Liver (tissue), 9 donors: Measurements from ENCODE around the gene TAS2R38. TPM values are rescaled to one million over a fixed set of nuclear protein-coding genes. Genes with fewer than 3 reads are reported as not detected.

Experiments
- DNase-seq: peaks from one replicate; pipeline ENCODE4 v3.0.0-alpha.2; 2017; ENCODE audit warnings: low spot score
- H3K27ac ChIP-seq, 2 donors: one replicate each; pipeline ENCODE4 v1.7.0; 2013; ENCODE audit warnings: inconsistent platforms in 2 of 2, low read length in 2 of 2, control low read depth in 1 of 2, low read depth in 1 of 2, mild to moderate bottlenecking in 1 of 2
- H3K27me3 ChIP-seq, 4 donors: one replicate each; pipeline versions ENCODE4 v1.6.1 to v1.7.0; 2013; ENCODE audit warnings: low read length in 3 of 4, inconsistent platforms in 1 of 4, mild to moderate bottlenecking in 1 of 4, moderate library complexity in 1 of 4; ENCODE audit not compliant: control insufficient read depth in 4 of 4, insufficient read depth in 4 of 4
- H3K36me3 ChIP-seq, 4 donors: one replicate each; pipeline versions ENCODE4 v1.6.1 to v1.7.0; 2013; ENCODE audit warnings: low read length in 3 of 4, mild to moderate bottlenecking in 3 of 4, low read depth in 1 of 4, moderate library complexity in 1 of 4; ENCODE audit not compliant: control insufficient read depth in 4 of 4, insufficient read depth in 3 of 4
- H3K4me1 ChIP-seq, 4 donors: one replicate each; pipeline versions ENCODE4 v1.6.1 to v1.7.0; 2013; ENCODE audit warnings: low read length in 3 of 4, mild to moderate bottlenecking in 3 of 4, moderate library complexity in 1 of 4; ENCODE audit not compliant: control insufficient read depth in 4 of 4, insufficient read depth in 4 of 4
- H3K4me3 ChIP-seq, 3 donors: one replicate each; pipeline versions ENCODE4 v1.6.1 to v1.7.0; 2013; ENCODE audit warnings: low read length in 3 of 3, control low read depth in 1 of 3, low read depth in 1 of 3, mild to moderate bottlenecking in 1 of 3
- H3K9ac ChIP-seq, 2 donors: one replicate each; pipeline ENCODE4 v1.7.0; 2013; ENCODE audit warnings: low read length in 2 of 2, mild to moderate bottlenecking in 2 of 2, moderate library complexity in 2 of 2, control low read depth in 1 of 2, low read depth in 1 of 2
- H3K9me3 ChIP-seq, 4 donors: one replicate each; pipeline versions ENCODE4 v1.6.1 to v1.7.0; 2013; ENCODE audit warnings: low read length in 3 of 4; ENCODE audit not compliant: control insufficient read depth in 4 of 4
- EGR1 ChIP-seq, 2 donors: IDR thresholded peaks; 2 replicates each; pipeline ENCODE4 v1.6.1; 2016 to 2018; ENCODE audit warnings: antibody characterized with exemption in 2 of 2, low read depth in 2 of 2
- FOXA1 ChIP-seq: IDR thresholded peaks from 2 replicates; pipeline ENCODE4 v1.6.1; 2016; ENCODE audit warnings: antibody characterized with exemption
- FOXA2 ChIP-seq: IDR thresholded peaks from 2 replicates; pipeline ENCODE4 v1.6.1; 2016; ENCODE audit warnings: antibody characterized with exemption
- GABPA ChIP-seq, 2 donors: IDR thresholded peaks in 1 of 2; conservative IDR thresholded peaks in 1 of 2; 2 replicates each; pipeline ENCODE4 v1.6.1; 2016; ENCODE audit warnings: antibody characterized with exemption in 2 of 2, mild to moderate bottlenecking in 1 of 2, moderate library complexity in 1 of 2
- HNF4A ChIP-seq, 2 donors: conservative IDR thresholded peaks; 2 replicates each; pipeline ENCODE4 v1.6.1; 2016; ENCODE audit warnings: antibody characterized with exemption in 2 of 2, mild to moderate bottlenecking in 2 of 2
- HNF4G ChIP-seq: IDR thresholded peaks from 2 replicates; pipeline ENCODE4 v1.6.1; 2016; ENCODE audit warnings: antibody characterized with exemption
- JUND ChIP-seq, 2 donors: IDR thresholded peaks; 2 replicates each; pipeline ENCODE4 v1.6.1; 2016; ENCODE audit warnings: antibody characterized with exemption in 2 of 2
- NR2F2 ChIP-seq: IDR thresholded peaks from 2 replicates; pipeline ENCODE4 v1.6.1; 2016; ENCODE audit warnings: antibody characterized with exemption
- RAD21 ChIP-seq, 2 donors: IDR thresholded peaks; 2 replicates each; pipeline ENCODE4 v1.6.1; 2016; ENCODE audit warnings: antibody characterized with exemption in 2 of 2, mild to moderate bottlenecking in 2 of 2
- RXRA ChIP-seq, 2 donors: IDR thresholded peaks; 2 replicates each; pipeline ENCODE4 v1.6.1; 2017 to 2018; ENCODE audit warnings: antibody characterized with exemption in 2 of 2, mild to moderate bottlenecking in 1 of 2
- SP1 ChIP-seq: IDR thresholded peaks from 2 replicates; pipeline ENCODE4 v1.6.1; 2018; ENCODE audit warnings: antibody characterized with exemption, mild to moderate bottlenecking
- TAF1 ChIP-seq: conservative IDR thresholded peaks from 2 replicates; pipeline ENCODE4 v1.6.1; 2016; ENCODE audit warnings: antibody characterized with exemption, mild to moderate bottlenecking
- YY1 ChIP-seq: IDR thresholded peaks from 2 replicates; pipeline ENCODE4 v1.6.1; 2016; ENCODE audit warnings: antibody characterized with exemption, mild to moderate bottlenecking
- WGBS: extraction: QIAGEN DNeasy Blood & Tissue Kit; methylation state at CpG from one replicate; pipeline ENCODE4 v1.1.7; 2013; 5-methylcytosine and 5-hydroxymethylcytosine counted together
- polyA plus RNA-seq, 2 donors: library from polyadenylated mRNA; stranded (reverse) in 1 of 2; unstranded in 1 of 2; fragments of 200-250 nt in 1 of 2; fragments of >200 nt in 1 of 2; fragmentation: Nextera tagmentation in 1 of 2; extraction: Ambion mirVana in 1 of 2; gene quantifications; one replicate each; pipeline versions ENCODE4 v1.2.1 to v1.2.3, GENCODE V29; 2013 to 2015
- total RNA-seq, 2 donors: library from RNA; depleted of rRNA; stranded (reverse); fragments of >200 nt; gene quantifications; one replicate each; pipeline ENCODE4 v1.2.3, GENCODE V29; 2014
- TF ChIP-seq, protein P1 (sequence below): IDR thresholded peaks from 2 replicates; pipeline ENCODE4 v1.6.1; 2016; ENCODE audit warnings: antibody characterized with exemption
- TF ChIP-seq, protein P2 (sequence below): IDR thresholded peaks from 2 replicates; pipeline ENCODE4 v1.6.1; 2016; ENCODE audit warnings: antibody characterized with exemption
- TF ChIP-seq, protein P3 (sequence below): IDR thresholded peaks from 2 replicates; pipeline ENCODE4 v1.6.1; 2016; ENCODE audit warnings: antibody characterized with exemption, mild to moderate bottlenecking
- TF ChIP-seq, protein P4 (sequence below): fragments of 150-350 bp; IDR thresholded peaks from 2 replicates; pipeline ENCODE4 v1.5.1; 2017; ENCODE audit warnings: improper control_type of control experiment, low read depth, low read length; ENCODE audit not compliant: missing input control
- TF ChIP-seq, protein P5 (sequence below): IDR thresholded peaks from 2 replicates; pipeline ENCODE4 v1.6.1; 2016; ENCODE audit warnings: antibody characterized with exemption
- donor health status: healthy.
- donor health status: healthy.
- donor health status: healthy.
- donor health status: healthy.
- donor health status: healthy.

The TAS2R38 gene
- total and polyA plus RNA-seq, 4 donors: not detected

DNA sequence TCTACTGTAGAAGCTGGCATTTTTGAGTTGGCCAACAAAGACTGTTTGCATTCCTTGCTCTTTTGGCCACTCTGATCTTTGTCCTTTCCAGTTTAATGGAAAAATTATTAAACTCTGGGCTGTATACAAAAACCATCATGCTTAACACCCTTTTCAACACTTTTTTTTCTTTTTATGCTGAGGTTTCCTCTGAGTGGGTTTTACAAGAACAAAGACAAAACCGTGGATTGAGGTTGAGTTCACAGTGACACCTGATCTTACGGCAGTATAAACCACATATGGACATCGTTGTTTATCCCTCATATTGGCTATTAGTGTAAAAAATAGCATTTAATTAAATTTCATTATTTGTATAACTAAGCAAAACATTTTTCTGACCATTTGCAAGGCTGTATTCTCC, 43.9 kb upstream of the TAS2R38 start:
- Histone ChIP-seq H3K27me3 (no peaks in the 10 kb centered on the region), H3K36me3 (no peaks in the 10 kb centered on the region), H3K9ac (no peak overlapping the region), H3K4me3 (no peak overlapping the region), H3K9me3 (no peaks in the 10 kb centered on the region), H3K4me1 (no peaks in the 10 kb centered on the region), H3K27ac (no peak overlapping the region)
- WGBS: 78% methylated on average over 3 of the region's 3 CpGs
- TF ChIP-seq FOXA2: no peak
- TF ChIP-seq, protein P1, sequence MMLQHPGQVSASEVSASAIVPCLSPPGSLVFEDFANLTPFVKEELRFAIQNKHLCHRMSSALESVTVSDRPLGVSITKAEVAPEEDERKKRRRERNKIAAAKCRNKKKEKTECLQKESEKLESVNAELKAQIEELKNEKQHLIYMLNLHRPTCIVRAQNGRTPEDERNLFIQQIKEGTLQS: no peak
- DNase-seq: no peak

DNA sequence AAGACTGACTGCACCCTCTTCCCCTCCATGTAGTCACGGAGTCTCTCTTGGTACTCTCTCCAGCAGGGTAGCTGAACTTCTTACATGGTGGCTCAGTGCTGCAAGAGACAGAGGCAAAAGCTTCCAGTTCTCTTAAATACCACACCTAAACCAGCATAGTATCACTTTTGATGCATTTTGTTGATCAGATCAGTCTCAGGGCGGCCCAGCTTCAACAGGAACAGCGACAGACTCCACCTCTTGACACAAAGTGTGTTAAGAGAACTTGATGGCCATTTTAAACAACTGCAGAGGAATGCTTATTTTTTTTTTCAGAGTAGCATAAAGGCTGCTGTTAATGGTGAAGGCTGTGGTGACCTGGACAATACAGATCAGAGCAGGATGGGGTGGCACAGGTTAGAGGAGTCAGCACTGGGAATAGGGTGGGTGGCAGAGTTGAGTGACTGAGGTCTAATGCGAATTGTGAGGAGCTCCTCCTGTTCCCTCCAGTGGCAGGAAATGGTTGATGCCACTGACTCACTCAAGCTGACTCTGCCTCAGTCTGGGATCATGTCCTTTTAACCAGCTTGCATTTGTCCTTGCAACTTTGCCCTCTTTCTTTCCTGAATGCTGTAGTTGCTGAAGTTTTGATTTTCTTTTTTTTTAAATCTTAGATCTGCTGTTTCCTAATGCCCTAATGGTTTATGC, 39.4 kb upstream of the TAS2R38 start:
- no peaks in the 10 kb centered on the region for H3K27me3 ChIP-seq
- no peak overlapping the region for H3K27ac ChIP-seq
- H3K9ac ChIP-seq: no peak overlapping the region
- 80% methylated on average over 4 of the region's 4 CpGs for WGBS
- DNase-seq: no peak
- no peaks in the 10 kb centered on the region for H3K4me1 ChIP-seq
- H3K9me3 ChIP-seq: no peaks in the 10 kb centered on the region
- H3K36me3 ChIP-seq: no peaks in the 10 kb centered on the region
- no peak for TF ChIP-seq HNF4G
- no peak for TF ChIP-seq SP1
- TF ChIP-seq, protein P1: no peak
- no peak for TF ChIP-seq YY1
- no peak for TF ChIP-seq TAF1
- TF ChIP-seq, protein P2, sequence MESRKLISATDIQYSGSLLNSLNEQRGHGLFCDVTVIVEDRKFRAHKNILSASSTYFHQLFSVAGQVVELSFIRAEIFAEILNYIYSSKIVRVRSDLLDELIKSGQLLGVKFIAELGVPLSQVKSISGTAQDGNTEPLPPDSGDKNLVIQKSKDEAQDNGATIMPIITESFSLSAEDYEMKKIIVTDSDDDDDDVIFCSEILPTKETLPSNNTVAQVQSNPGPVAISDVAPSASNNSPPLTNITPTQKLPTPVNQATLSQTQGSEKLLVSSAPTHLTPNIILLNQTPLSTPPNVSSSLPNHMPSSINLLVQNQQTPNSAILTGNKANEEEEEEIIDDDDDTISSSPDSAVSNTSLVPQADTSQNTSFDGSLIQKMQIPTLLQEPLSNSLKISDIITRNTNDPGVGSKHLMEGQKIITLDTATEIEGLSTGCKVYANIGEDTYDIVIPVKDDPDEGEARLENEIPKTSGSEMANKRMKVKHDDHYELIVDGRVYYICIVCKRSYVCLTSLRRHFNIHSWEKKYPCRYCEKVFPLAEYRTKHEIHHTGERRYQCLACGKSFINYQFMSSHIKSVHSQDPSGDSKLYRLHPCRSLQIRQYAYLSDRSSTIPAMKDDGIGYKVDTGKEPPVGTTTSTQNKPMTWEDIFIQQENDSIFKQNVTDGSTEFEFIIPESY: no peak
- TF ChIP-seq NR2F2: no peak
- no peak overlapping the region for H3K4me3 ChIP-seq

DNA sequence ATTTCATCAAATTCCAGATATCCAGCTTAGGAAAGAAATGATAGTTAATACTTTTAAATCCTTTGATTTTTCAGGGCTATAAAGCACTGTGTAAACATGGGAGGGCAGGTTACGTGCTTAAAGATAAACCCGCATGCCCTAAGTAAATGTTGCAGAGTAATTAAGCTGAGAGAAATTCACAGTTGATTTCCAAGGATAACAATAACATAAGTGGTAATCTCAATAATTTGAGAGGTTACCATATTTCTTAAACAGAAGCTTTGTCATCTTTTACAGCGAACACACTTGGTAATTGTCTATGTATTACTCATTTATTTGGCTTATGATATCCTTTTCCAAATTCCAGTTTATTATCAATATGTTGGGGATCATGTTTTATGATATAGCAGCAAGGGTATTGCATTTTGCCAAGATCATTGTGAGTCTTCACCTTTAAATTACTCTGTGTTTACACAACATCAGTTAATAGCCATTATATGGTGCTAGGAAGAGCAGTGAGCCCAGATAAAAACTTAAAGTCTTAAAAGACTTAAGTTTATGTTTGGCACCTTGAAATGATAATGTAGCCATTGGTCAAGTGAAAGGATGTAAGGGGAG, 37.5 kb upstream of the TAS2R38 start:
- DNase-seq: no peak
- H3K4me1 ChIP-seq: no peaks in the 10 kb centered on the region
- no peaks in the 10 kb centered on the region for H3K36me3 ChIP-seq
- no peaks in the 10 kb centered on the region for H3K9me3 ChIP-seq
- no peak overlapping the region for H3K27ac ChIP-seq
- no peak overlapping the region for H3K4me3 ChIP-seq
- WGBS: 43% methylated on average over 3 of the region's 3 CpGs
- H3K27me3 ChIP-seq: no peaks in the 10 kb centered on the region
- H3K9ac ChIP-seq: no peak overlapping the region
- TF ChIP-seq YY1: no peak
- TF ChIP-seq, protein P3, sequence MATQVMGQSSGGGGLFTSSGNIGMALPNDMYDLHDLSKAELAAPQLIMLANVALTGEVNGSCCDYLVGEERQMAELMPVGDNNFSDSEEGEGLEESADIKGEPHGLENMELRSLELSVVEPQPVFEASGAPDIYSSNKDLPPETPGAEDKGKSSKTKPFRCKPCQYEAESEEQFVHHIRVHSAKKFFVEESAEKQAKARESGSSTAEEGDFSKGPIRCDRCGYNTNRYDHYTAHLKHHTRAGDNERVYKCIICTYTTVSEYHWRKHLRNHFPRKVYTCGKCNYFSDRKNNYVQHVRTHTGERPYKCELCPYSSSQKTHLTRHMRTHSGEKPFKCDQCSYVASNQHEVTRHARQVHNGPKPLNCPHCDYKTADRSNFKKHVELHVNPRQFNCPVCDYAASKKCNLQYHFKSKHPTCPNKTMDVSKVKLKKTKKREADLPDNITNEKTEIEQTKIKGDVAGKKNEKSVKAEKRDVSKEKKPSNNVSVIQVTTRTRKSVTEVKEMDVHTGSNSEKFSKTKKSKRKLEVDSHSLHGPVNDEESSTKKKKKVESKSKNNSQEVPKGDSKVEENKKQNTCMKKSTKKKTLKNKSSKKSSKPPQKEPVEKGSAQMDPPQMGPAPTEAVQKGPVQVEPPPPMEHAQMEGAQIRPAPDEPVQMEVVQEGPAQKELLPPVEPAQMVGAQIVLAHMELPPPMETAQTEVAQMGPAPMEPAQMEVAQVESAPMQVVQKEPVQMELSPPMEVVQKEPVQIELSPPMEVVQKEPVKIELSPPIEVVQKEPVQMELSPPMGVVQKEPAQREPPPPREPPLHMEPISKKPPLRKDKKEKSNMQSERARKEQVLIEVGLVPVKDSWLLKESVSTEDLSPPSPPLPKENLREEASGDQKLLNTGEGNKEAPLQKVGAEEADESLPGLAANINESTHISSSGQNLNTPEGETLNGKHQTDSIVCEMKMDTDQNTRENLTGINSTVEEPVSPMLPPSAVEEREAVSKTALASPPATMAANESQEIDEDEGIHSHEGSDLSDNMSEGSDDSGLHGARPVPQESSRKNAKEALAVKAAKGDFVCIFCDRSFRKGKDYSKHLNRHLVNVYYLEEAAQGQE: no peak
- no peak for TF ChIP-seq JUND (IDR thresholded peaks at IDR 0.05)
- TF ChIP-seq EGR1 (IDR thresholded peaks at IDR 0.05; ENCODE audit: low read depth in 2 of 2): no peak
- TF ChIP-seq SP1: no peak
- TF ChIP-seq, protein P4, sequence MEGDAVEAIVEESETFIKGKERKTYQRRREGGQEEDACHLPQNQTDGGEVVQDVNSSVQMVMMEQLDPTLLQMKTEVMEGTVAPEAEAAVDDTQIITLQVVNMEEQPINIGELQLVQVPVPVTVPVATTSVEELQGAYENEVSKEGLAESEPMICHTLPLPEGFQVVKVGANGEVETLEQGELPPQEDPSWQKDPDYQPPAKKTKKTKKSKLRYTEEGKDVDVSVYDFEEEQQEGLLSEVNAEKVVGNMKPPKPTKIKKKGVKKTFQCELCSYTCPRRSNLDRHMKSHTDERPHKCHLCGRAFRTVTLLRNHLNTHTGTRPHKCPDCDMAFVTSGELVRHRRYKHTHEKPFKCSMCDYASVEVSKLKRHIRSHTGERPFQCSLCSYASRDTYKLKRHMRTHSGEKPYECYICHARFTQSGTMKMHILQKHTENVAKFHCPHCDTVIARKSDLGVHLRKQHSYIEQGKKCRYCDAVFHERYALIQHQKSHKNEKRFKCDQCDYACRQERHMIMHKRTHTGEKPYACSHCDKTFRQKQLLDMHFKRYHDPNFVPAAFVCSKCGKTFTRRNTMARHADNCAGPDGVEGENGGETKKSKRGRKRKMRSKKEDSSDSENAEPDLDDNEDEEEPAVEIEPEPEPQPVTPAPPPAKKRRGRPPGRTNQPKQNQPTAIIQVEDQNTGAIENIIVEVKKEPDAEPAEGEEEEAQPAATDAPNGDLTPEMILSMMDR: no peak
- TF ChIP-seq GABPA (IDR thresholded peaks at IDR 0.05 in 1 of 2, conservative IDR thresholded peaks at IDR 0.05 in 1 of 2): no peak
- TF ChIP-seq, protein P5, sequence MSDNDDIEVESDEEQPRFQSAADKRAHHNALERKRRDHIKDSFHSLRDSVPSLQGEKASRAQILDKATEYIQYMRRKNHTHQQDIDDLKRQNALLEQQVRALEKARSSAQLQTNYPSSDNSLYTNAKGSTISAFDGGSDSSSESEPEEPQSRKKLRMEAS: no peak
- no peak for TF ChIP-seq FOXA2
- TF ChIP-seq RXRA (IDR thresholded peaks at IDR 0.05): no peak
- no peak for TF ChIP-seq FOXA1
- TF ChIP-seq HNF4A (conservative IDR thresholded peaks at IDR 0.05): no peak
- no peak for TF ChIP-seq TAF1
- no peak for TF ChIP-seq RAD21 (IDR thresholded peaks at IDR 0.05)
